Body of pancreas (tissue), 4 donors: Measurements from ENCODE around the gene CAMK2B. TPM values are rescaled to one million over a fixed set of nuclear protein-coding genes. Genes with fewer than 3 reads are reported as not detected.

ENCODE experiments used
- ATAC-seq: fragments of 150-250 bp; one replicate; pipeline ENCODE4 v1.9.1; 2016
- DNase-seq, 4 donors: peaks; one replicate each; pipeline ENCODE4 v3.0.0-alpha.2; 2019
- H3K27ac ChIP-seq, 4 donors: fragments of 200-600 bp; sonication (generic); 1 replicate in 3 of 4; 2 replicates in 1 of 4; pipeline versions ENCODE4 v1.5.1 to v1.6.1; 2016 to 2019; ENCODE audit warnings: mild to moderate bottlenecking in 1 of 4, mixed read lengths in 1 of 4, moderate library complexity in 1 of 4
- H3K27me3 ChIP-seq, 2 donors: fragments of 200-600 bp; sonication (generic); one replicate each; pipeline ENCODE4 v1.6.0; 2016; ENCODE audit warnings: mild to moderate bottlenecking in 1 of 2
- H3K36me3 ChIP-seq, 2 donors: fragments of 200-600 bp; sonication (generic); replicated peaks in 1 of 2; 2 replicates each; pipeline ENCODE4 v1.5.1; 2016; ENCODE audit warnings: low read depth in 2 of 2; ENCODE audit not compliant: insufficient read depth in 1 of 2
- H3K4me1 ChIP-seq: fragments of 200-600 bp; sonication (generic); one replicate; pipeline ENCODE4 v1.6.0; 2016
- H3K4me3 ChIP-seq, 2 donors: fragments of 200-600 bp; sonication (generic); 1 replicate in 1 of 2; 2 replicates in 1 of 2; pipeline ENCODE4 v1.5.1; 2016 to 2019
- H3K9me3 ChIP-seq, 3 donors: fragments of 200-600 bp; sonication (generic); 1 replicate in 2 of 3; 2 replicates in 1 of 3; pipeline ENCODE4 v1.5.1; 2016
- CTCF ChIP-seq, 7 experiments: fragments of 450-650 bp in 4 of 7; fragments of 200-600 bp in 3 of 7; sonication (generic) in 3 of 7; IDR thresholded peaks; one replicate each; pipeline ENCODE4 v1.5.1; 2016 to 2019; ENCODE audit warnings: antibody characterized with exemption in 7 of 7
- POLR2A ChIP-seq, 3 donors: fragments of 450-650 bp; IDR thresholded peaks; one replicate each; pipeline ENCODE4 v1.6.1; 2016; ENCODE audit warnings: antibody characterized with exemption in 3 of 3, mild to moderate bottlenecking in 2 of 3
- WGBS, 2 donors: methylation state at CpG; one replicate each; pipeline ENCODE4 v1.1.5; 2017; 5-methylcytosine and 5-hydroxymethylcytosine counted together
- intact Hi-C: fragments of 100-400 bp; cut with DNase I; formaldehyde crosslinking; loops from one replicate; pipeline ENCODE4 v1.15.1; 2023
- total RNA-seq, 2 donors: library from RNA; depleted of rRNA; stranded (reverse); fragments of >200 nt; gene quantifications; one replicate each; pipeline ENCODE4 v1.1.0, GENCODE V29; 2016

The CAMK2B gene
- total RNA-seq, 2 donors from 2014 or later, result 0.52 to 7.6 TPM

DNA sequence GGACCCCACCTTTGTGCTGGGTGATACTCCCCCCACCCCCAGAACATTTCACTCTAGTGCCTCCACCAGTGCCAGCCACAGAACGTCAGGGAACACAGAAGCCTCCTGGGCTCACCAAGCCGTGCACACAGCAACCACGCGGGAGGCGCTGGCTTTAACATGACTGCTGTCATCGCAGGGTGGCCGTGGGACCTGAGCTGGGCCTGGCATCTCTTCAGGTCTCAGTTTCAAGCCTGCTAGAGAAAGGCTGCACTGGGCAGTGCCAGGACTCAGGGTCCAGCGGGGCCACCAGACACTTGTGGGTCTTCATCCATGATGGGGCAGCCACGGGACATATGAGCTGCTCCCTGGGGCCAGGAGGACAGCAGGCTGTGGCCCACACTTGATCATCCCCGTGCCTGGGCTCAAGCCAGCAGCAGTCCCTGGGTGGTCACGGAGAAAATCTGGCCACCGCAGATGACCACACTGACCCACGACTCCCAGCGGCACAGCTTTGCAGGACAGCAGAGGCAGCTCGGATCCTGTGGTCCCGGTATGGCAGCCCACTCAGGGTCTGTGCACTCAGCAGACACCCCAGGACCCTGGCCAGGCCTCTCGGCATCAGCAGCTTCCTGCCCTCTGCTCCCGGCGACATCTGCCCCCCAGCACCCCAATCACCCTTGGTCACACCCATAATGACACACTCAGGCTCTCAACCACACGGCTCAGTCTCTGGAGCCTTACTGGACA, 44.2 kb downstream of the CAMK2B start:
- WGBS, 2 donors, result 68 to 73% methylated on average over 4 to 14 of the region's 20 CpGs
- Histone ChIP-seq H3K4me3 (no peak overlapping the region), H3K27me3 (no peaks in the 10 kb centered on the region), H3K27ac (no peak overlapping the region), H3K4me1 (no peaks in the 10 kb centered on the region), H3K36me3 (no peaks in the 10 kb centered on the region), H3K9me3 (no peaks in the 10 kb centered on the region)
- intact Hi-C loops, result no loop called here
- DNase-seq, result peak in 3 of 4 donors; percentile 1 to 9 (median 4)
- TF ChIP-seq CTCF (IDR thresholded peaks at IDR 0.05) (no peak), POLR2A (IDR thresholded peaks at IDR 0.05) (no peak)
- ATAC-seq, result no peak

DNA sequence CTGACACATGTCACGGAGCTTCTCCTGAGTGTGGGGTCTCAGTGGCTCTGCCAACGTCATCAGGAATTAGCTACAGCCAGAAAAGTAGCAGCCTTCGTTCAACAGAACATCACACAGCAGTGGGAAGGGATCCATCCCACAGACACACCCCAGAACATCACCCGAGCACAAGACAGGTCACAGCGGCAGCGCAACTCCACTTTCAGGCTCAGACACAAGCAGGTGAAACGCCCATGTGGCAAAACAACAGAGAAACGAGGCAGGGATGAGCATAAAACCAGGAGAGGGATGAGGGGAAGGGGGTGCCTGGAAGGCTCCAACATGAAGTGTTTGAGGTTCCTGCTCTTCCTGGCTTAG, 44.8 kb downstream of the CAMK2B start:
- DNase-seq (no peak), ATAC-seq (no peak)
- 62% methylated on average over 8 of the region's 8 CpGs for WGBS, 2 donors
- Histone ChIP-seq H3K4me3 (no peak overlapping the region), H3K27ac (no peak overlapping the region), H3K27me3 (no peaks in the 10 kb centered on the region), H3K36me3 (no peaks in the 10 kb centered on the region), H3K4me1 (no peaks in the 10 kb centered on the region), H3K9me3 (no peaks in the 10 kb centered on the region)
- no peak for TF ChIP-seq POLR2A (IDR thresholded peaks at IDR 0.05)
- TF ChIP-seq CTCF (IDR thresholded peaks at IDR 0.05), result no peak
- intact Hi-C loops, result no loop called here

DNA sequence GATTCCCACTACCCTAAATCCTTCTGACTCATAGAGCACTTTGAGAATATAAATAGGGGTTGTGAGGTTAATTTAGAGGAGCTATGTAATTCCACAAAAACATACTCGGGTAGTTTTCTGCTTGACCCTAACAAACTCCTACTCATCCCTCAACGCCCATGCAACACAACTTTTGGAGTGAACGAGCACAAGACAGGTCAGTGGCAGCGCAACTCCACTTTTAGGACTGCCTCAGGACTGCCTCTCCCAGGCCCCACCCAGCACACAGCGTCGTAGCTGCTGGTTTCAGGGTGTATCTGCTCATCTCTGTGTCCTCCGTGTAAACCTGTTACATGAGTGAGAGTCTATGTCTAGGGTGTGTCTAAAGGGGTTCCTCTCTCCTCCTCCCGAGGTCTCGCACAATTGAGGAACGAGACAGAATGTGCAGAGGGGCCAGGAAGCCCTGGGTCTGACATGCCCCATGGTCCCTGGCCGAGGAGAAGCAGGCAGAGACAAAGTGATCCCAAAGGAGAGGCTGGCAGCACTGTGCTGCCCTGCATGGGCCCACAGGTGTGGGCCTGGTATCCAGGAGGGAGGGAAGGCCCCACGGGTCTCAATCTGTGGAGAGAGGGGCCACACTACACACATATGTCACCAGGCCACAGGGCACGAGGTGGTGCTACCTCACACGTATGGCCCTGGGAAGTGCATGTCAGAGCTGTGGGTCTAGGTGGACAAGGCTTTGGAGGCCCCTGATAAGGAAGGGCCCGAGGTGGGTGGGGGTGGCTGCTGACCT, 45.5 kb downstream of the CAMK2B start:
- H3K27me3 ChIP-seq, result no peaks in the 10 kb centered on the region
- ATAC-seq (no peak), DNase-seq (peak in 2 of 4 donors; percentile 3)
- TF ChIP-seq POLR2A (IDR thresholded peaks at IDR 0.05) (no peak), CTCF (IDR thresholded peaks at IDR 0.05) (no peak)
- H3K9me3 ChIP-seq, result no peaks in the 10 kb centered on the region
- H3K36me3 ChIP-seq, result no peaks in the 10 kb centered on the region
- H3K4me3 ChIP-seq, result no peak overlapping the region
- intact Hi-C loops, result no loop called here
- H3K27ac ChIP-seq, result no peak overlapping the region
- 70 to 77% methylated on average over 15 of the region's 15 CpGs for WGBS, 2 donors
- H3K4me1 ChIP-seq, result no peaks in the 10 kb centered on the region

GRCh38 chr7:44279286-44279685, 46.1 kb downstream of the CAMK2B start:
- peak in 2 of 4 donors; percentile 1 to 3 for DNase-seq
- ATAC-seq, result no peak

More at GRCh38 chr7:44279286-44279685, 46.1 kb downstream of the CAMK2B start:
- Histone ChIP-seq H3K36me3 (no peaks in the 10 kb centered on the region), H3K4me3 (no peak overlapping the region), H3K4me1 (no peaks in the 10 kb centered on the region), H3K9me3 (no peaks in the 10 kb centered on the region), H3K27ac (no peak overlapping the region), H3K27me3 (no peaks in the 10 kb centered on the region)
- TF ChIP-seq POLR2A (IDR thresholded peaks at IDR 0.05) (no peak), CTCF (IDR thresholded peaks at IDR 0.05) (no peak)
- intact Hi-C loops, result no loop called here
- 70 to 77% methylated on average over 5 to 6 of the region's 6 CpGs for WGBS, 2 donors
